Smooth muscle cell (in vitro differentiated cells): ENCODE results near the gene OSBPL10. TPM values are rescaled to one million over a fixed set of nuclear protein-coding genes. Genes with fewer than 3 reads are reported as not detected.
"Not testable (repeated sequence)": the region's sequence is repeated elsewhere in the genome, so short reads cannot be mapped to it uniquely, and the experiment has no call there.

Experiments
- DNase-seq: peaks from one replicate; lab custom pipeline; 2025; ENCODE audit not compliant: unreplicated experiment; lab: John Stamatoyannopoulos, UW
- H2AFZ ChIP-seq: fragments of 200-600 bp; sonication (generic); 2 replicates; pipeline ENCODE4 v1.6.0; 2016; ENCODE audit warnings: antibody characterized with exemption, low read depth, mild to moderate bottlenecking
- H3F3A ChIP-seq: fragments of 200-600 bp; sonication (generic); 2 replicates; pipeline ENCODE4 v1.6.0; 2017; ENCODE audit warnings: antibody characterized with exemption, low read depth
- H3K27ac ChIP-seq: fragments of 200-600 bp; sonication (generic); 2 replicates; pipeline ENCODE4 v1.5.1; 2016; ENCODE audit warnings: low read depth, mild to moderate bottlenecking
- H3K27me3 ChIP-seq: fragments of 200-600 bp; sonication (generic); 2 replicates; pipeline ENCODE4 v1.6.1; 2016; ENCODE audit warnings: low read depth, mild to moderate bottlenecking
- H3K36me3 ChIP-seq: fragments of 200-600 bp; sonication (generic); 2 replicates; pipeline ENCODE4 v1.5.1; 2016; ENCODE audit warnings: low read depth
- H3K4me1 ChIP-seq: fragments of 200-600 bp; sonication (generic); 2 replicates; pipeline ENCODE4 v1.5.1; 2016; ENCODE audit warnings: low read depth
- H3K4me2 ChIP-seq: fragments of 200-600 bp; sonication (generic); 2 replicates; pipeline ENCODE4 v1.6.0; 2016; ENCODE audit warnings: mild to moderate bottlenecking
- H3K4me3 ChIP-seq: fragments of 200-600 bp; sonication (generic); 2 replicates; pipeline ENCODE4 v1.5.1; 2016; ENCODE audit warnings: mild to moderate bottlenecking
- H3K79me2 ChIP-seq: fragments of 200-600 bp; sonication (generic); 2 replicates; pipeline ENCODE4 v1.6.0; 2016; ENCODE audit warnings: low read depth, mild to moderate bottlenecking
- H3K9ac ChIP-seq: fragments of 200-600 bp; sonication (generic); 2 replicates; pipeline ENCODE4 v1.6.0; 2016; ENCODE audit warnings: low read depth
- H3K9me3 ChIP-seq: fragments of 200-600 bp; sonication (generic); replicated peaks from 2 replicates; pipeline ENCODE4 v1.5.1; 2016; ENCODE audit warnings: low read depth
- H4K20me1 ChIP-seq: fragments of 200-600 bp; sonication (generic); 2 replicates; pipeline ENCODE4 v1.6.0; 2016; ENCODE audit warnings: low read depth
- WGBS: methylation state at CpG from one replicate; pipeline ENCODE4 v1.1.7; 2016; ENCODE audit warnings: low lambda C conversion rate; 5-methylcytosine and 5-hydroxymethylcytosine counted together
- polyA plus RNA-seq: library from polyadenylated mRNA; unstranded; fragments of >200 nt; fragmentation: Nextera tagmentation; extraction: Ambion mirVana; gene quantifications from 2 replicates; pipeline ENCODE4 v1.2.1, GENCODE V29; 2016
- total RNA-seq: library from RNA; depleted of rRNA; stranded (reverse); fragments of >200 nt; gene quantifications from 2 replicates; pipeline ENCODE4 v1.2.3, GENCODE V29; 2014
- TF ChIP-seq, protein P1 (sequence below): fragments of 200-600 bp; sonication (generic); IDR thresholded peaks from 2 replicates; pipeline ENCODE4 v1.5.1; 2017; ENCODE audit warnings: borderline replicate concordance, mild to moderate bottlenecking, antibody characterized with exemption; ENCODE audit not compliant: insufficient read depth, poor library complexity, severe bottlenecking

Gene OSBPL10
- total and polyA plus RNA-seq, 2 experiments from 2014 or later = 48.9 to 91.5 TPM

DNA sequence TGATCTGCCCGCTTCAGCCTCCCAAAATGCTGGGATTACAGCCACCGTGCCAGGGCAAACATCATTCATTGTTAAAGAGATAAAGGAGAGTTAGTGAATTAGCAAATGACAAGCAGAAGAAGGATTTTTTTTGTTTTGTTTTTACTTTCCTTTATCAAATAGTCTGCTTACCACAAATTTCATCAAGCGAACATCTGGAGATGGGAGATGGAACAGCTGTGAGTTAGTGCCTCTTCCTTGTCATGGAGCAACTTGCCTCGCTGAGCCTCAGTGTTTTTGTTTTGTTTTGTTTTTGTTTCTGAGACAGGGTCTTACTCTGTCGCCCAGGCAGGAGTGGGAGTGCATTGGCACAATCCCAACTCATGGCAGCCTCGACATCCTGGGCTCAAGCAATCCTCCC lies 16.4 kb upstream of the OSBPL10 start:
- H3F3A ChIP-seq = peaks cover 5% of the 10 kb centered on the region
- H3K27ac ChIP-seq = no peak overlapping the region
- no peaks in the 10 kb centered on the region for H3K36me3 ChIP-seq
- no peaks in the 10 kb centered on the region for H3K79me2 ChIP-seq
- H3K27me3 ChIP-seq = no peaks in the 10 kb centered on the region
- 79% methylated on average over 6 of the region's 6 CpGs for WGBS
- no peak overlapping the region for H2AFZ ChIP-seq
- TF ChIP-seq, protein P1, sequence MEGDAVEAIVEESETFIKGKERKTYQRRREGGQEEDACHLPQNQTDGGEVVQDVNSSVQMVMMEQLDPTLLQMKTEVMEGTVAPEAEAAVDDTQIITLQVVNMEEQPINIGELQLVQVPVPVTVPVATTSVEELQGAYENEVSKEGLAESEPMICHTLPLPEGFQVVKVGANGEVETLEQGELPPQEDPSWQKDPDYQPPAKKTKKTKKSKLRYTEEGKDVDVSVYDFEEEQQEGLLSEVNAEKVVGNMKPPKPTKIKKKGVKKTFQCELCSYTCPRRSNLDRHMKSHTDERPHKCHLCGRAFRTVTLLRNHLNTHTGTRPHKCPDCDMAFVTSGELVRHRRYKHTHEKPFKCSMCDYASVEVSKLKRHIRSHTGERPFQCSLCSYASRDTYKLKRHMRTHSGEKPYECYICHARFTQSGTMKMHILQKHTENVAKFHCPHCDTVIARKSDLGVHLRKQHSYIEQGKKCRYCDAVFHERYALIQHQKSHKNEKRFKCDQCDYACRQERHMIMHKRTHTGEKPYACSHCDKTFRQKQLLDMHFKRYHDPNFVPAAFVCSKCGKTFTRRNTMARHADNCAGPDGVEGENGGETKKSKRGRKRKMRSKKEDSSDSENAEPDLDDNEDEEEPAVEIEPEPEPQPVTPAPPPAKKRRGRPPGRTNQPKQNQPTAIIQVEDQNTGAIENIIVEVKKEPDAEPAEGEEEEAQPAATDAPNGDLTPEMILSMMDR = no peak
- H4K20me1 ChIP-seq = no peaks in the 10 kb centered on the region
- no peaks in the 10 kb centered on the region for H3K4me1 ChIP-seq
- no peak overlapping the region for H3K4me3 ChIP-seq
- no peak overlapping the region for H3K4me2 ChIP-seq
- H3K9me3 ChIP-seq = peaks cover under 1% of the 10 kb centered on the region
- H3K9ac ChIP-seq = no peak overlapping the region
- DNase-seq = no peak

DNA sequence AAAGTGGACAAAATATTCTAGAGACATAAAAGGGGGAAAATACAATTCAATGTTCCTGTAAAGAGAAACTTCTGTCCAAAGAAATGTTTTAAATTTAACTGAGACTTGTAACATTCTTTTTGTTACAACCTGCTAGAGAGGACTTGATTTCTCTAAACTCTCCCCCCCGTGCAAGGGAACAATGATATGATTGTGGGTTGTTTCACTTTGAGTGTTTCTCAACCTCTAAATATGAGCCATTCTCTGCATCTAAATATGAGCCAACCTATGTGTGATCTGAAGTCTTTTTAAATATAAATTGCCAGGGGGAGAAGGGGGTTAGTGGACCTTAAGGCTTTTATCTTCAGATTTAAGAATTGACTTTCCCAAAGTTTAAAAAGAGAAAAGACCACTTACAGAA lies 15.1 kb upstream of the OSBPL10 start:
- Histone ChIP-seq H3K4me1 (no peaks in the 10 kb centered on the region), H3K9ac (no peak overlapping the region), H3K27me3 (no peaks in the 10 kb centered on the region), H2AFZ (no peak overlapping the region), H4K20me1 (no peaks in the 10 kb centered on the region), H3K79me2 (no peaks in the 10 kb centered on the region), H3K4me3 (no peak overlapping the region), H3K36me3 (no peaks in the 10 kb centered on the region), H3K9me3 (peaks cover 5% of the 10 kb centered on the region), H3K27ac (no peak overlapping the region), H3F3A (no peaks in the 10 kb centered on the region), H3K4me2 (no peak overlapping the region)
- 93% methylated on average over 1 of the region's 1 CpG for WGBS
- TF ChIP-seq, protein P1 = no peak
- DNase-seq = no peak

DNA sequence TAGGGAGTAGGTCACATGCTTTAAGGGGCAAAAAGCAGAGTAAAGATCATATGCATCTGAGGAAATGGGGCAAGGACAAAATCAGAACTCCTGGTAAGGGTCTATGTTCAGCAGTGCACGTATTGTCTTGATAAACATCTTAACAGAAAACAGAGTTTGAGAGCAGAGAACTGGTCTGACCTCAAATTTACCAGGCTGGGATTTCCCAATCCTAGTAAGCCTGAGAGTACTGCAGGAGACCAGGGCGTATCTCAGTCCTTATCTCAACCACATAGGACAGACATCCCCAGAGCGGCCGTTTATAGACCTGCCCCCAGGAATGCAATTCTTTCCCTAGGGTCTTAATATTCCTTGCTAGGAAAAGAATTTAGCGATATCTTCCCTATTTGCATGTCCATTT lies 14.0 kb upstream of the OSBPL10 start:
- not testable (repeated sequence) for H3K4me1 ChIP-seq, H3K27ac ChIP-seq, H2AFZ ChIP-seq, H3K9ac ChIP-seq, H3K4me3 ChIP-seq, H3K36me3 ChIP-seq, DNase-seq, H3K79me2 ChIP-seq, H3K4me2 ChIP-seq, H3K27me3 ChIP-seq, H4K20me1 ChIP-seq, H3F3A ChIP-seq
- 82% methylated on average over 5 of the region's 5 CpGs for WGBS
- peaks cover 10% of the 10 kb centered on the region for H3K9me3 ChIP-seq

DNA sequence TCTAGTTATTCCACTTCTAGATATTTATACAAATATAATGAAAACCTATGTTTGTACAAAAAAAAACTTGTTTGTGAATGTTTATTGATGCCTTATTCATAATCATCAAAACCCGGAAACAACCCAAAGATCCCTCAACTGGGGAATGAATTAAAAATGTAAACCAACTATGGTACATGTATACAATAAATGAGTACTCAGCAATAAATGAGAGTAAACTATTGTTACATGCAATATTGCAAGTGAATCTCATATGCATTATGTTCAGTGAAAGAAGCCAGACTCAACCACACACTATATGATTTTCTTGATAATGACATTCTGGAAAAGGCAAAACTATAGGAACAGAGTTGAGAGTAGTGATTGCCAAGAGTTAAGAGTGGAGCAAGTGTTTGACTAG lies 12.8 kb upstream of the OSBPL10 start:
- 97% methylated on average over 1 of the region's 1 CpG for WGBS
- TF ChIP-seq, protein P1 = no peak

DNA sequence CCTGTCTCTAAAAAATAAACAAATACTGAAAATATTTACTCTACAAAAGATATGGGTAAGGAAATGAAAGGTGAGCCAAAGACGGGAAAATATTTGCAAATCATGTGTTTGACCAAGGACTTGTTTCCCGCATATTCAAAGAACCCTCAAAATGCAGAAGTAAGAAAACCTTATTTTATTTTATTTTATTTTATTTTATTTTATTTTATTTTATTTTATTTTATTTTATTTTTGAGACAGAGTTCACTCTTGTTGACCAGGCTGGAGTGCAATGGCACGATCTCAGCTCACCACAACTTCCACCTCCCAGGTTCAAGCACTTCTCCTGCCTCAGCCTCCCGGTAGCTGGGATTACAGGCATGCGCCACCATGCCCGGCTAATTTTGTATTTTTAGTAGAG lies 11.9 kb upstream of the OSBPL10 start:
- not testable (repeated sequence) for H2AFZ ChIP-seq, H3K4me3 ChIP-seq, H3K27me3 ChIP-seq, DNase-seq, H3K79me2 ChIP-seq, H4K20me1 ChIP-seq, H3K27ac ChIP-seq, H3K4me1 ChIP-seq, H3K4me2 ChIP-seq, H3K9ac ChIP-seq, H3F3A ChIP-seq, H3K36me3 ChIP-seq
- WGBS = 97% methylated on average over 6 of the region's 6 CpGs
- peaks cover 12% of the 10 kb centered on the region for H3K9me3 ChIP-seq

More for the DNA sequence above, 12.8 kb upstream of the OSBPL10 start:
- Histone ChIP-seq H3K4me3 (no peak overlapping the region), H3K27me3 (no peaks in the 10 kb centered on the region), H3K4me1 (no peaks in the 10 kb centered on the region), H3K27ac (no peak overlapping the region), H2AFZ (no peak overlapping the region), H4K20me1 (no peaks in the 10 kb centered on the region), H3K9ac (no peak overlapping the region), H3K36me3 (peaks cover 9% of the 10 kb centered on the region), H3F3A (no peaks in the 10 kb centered on the region), H3K79me2 (no peaks in the 10 kb centered on the region), H3K9me3 (peaks cover 12% of the 10 kb centered on the region), H3K4me2 (no peak overlapping the region)
- no peak for DNase-seq
